Head of caudate nucleus (tissue), 42 donors: ENCODE results near the gene VRK1.
"Not testable (repeated sequence)": the region's sequence is repeated elsewhere in the genome, so short reads cannot be mapped to it uniquely, and the experiment has no call there.

Experiments used
- DNase-seq, 42 donors: peaks; one replicate each; pipeline versions ENCODE4 v3.0.0 to v3.0.0-alpha.2; 2020 to 2021; ENCODE audit warnings: mixed read lengths in 7 of 42
- intact Hi-C: fragments of 100-400 bp; cut with DNase I; formaldehyde crosslinking; loops from one replicate; pipeline ENCODE4 v1.15.0; 2022

VRK1 gene

GRCh38 chr14:96796851-96797581, at the start of gene VRK1:
TSS of gene VRK1 (plus strand) at chr14:96797382. CDS start at chr14:96833472, 36,090 bp downstream.
- intact Hi-C loops, result no loop called here

GRCh38 chr14:96747608-96748007, 49.6 kb upstream of the VRK1 start:
- intact Hi-C loops, result loop anchor here (10.0 kb wide), 1 partner anchor 163 kb away; no protein-coding TSS in a partner anchor
- peak in 1 of 42 donors; percentile 13 for DNase-seq

More at GRCh38 chr14:96796851-96797581, at the start of gene VRK1:
- peak; percentile 95 to 99 (median 98) for DNase-seq

GRCh38 chr14:96748362-96748761, 48.8 kb upstream of the VRK1 start:
- intact Hi-C loops, result loop anchor here (10.0 kb wide), 1 partner anchor 164 kb away; no protein-coding TSS in a partner anchor
- peak in 1 of 42 donors; percentile 14 for DNase-seq

GRCh38 chr14:96751505-96751904, 45.7 kb upstream of the VRK1 start:
- DNase-seq, result peak in 1 of 42 donors; percentile 1
- intact Hi-C loops, result no loop called here

GRCh38 chr14:96752125-96752524, 45.1 kb upstream of the VRK1 start:
- no peak for DNase-seq
- intact Hi-C loops, result no loop called here

- intact Hi-C loops, result no loop called here
- no peak for DNase-seq
Observed at GRCh38 chr14:96752594-96752993, 44.6 kb upstream of the VRK1 start.

GRCh38 chr14:96754162-96754844, 42.9 kb upstream of the VRK1 start:
- intact Hi-C loops, result no loop called here
- peak in 1 of 42 donors; percentile 5 for DNase-seq

GRCh38 chr14:96754845-96755184, 42.4 kb upstream of the VRK1 start:
- intact Hi-C loops, result no loop called here
- peak in 9 of 42 donors; percentile 18 to 59 (median 33) for DNase-seq

GRCh38 chr14:96756745-96757144, 40.4 kb upstream of the VRK1 start:
- no peak for DNase-seq
- intact Hi-C loops, result no loop called here

- DNase-seq, result no peak
- intact Hi-C loops, result no loop called here
Observed at GRCh38 chr14:96757456-96757855, 39.7 kb upstream of the VRK1 start.

- DNase-seq, result no peak
- intact Hi-C loops, result no loop called here
Observed at GRCh38 chr14:96761066-96761465, 36.1 kb upstream of the VRK1 start.

- DNase-seq, result peak in 25 of 42 donors; percentile 18 to 81 (median 43)
- intact Hi-C loops, result no loop called here
Observed at GRCh38 chr14:96762650-96763049, 34.5 kb upstream of the VRK1 start.

GRCh38 chr14:96764012-96764411, 33.2 kb upstream of the VRK1 start:
- intact Hi-C loops, result no loop called here
- no peak for DNase-seq

- intact Hi-C loops, DNase-seq: not testable (repeated sequence)
Observed at GRCh38 chr14:96765205-96765604, 32.0 kb upstream of the VRK1 start.

- intact Hi-C loops, result no loop called here
- DNase-seq, result no peak
Observed at GRCh38 chr14:96772929-96773328, 24.3 kb upstream of the VRK1 start.

GRCh38 chr14:96776791-96777190, 20.4 kb upstream of the VRK1 start:
- intact Hi-C loops, result no loop called here
- peak in 1 of 42 donors; percentile 24 for DNase-seq

GRCh38 chr14:96780500-96780899, 16.7 kb upstream of the VRK1 start:
- DNase-seq, result peak in 1 of 42 donors; percentile 14
- intact Hi-C loops, result no loop called here

- DNase-seq, result peak in 2 of 42 donors; percentile 11 to 39
- intact Hi-C loops, result no loop called here
Observed at GRCh38 chr14:96781371-96781770, 15.8 kb upstream of the VRK1 start.

- intact Hi-C loops, result no loop called here
- peak in 1 of 42 donors; percentile 16 for DNase-seq
Observed at GRCh38 chr14:96782436-96782835, 14.7 kb upstream of the VRK1 start.
